Measurements from ENCODE around the gene INS.

INS gene

DNA sequence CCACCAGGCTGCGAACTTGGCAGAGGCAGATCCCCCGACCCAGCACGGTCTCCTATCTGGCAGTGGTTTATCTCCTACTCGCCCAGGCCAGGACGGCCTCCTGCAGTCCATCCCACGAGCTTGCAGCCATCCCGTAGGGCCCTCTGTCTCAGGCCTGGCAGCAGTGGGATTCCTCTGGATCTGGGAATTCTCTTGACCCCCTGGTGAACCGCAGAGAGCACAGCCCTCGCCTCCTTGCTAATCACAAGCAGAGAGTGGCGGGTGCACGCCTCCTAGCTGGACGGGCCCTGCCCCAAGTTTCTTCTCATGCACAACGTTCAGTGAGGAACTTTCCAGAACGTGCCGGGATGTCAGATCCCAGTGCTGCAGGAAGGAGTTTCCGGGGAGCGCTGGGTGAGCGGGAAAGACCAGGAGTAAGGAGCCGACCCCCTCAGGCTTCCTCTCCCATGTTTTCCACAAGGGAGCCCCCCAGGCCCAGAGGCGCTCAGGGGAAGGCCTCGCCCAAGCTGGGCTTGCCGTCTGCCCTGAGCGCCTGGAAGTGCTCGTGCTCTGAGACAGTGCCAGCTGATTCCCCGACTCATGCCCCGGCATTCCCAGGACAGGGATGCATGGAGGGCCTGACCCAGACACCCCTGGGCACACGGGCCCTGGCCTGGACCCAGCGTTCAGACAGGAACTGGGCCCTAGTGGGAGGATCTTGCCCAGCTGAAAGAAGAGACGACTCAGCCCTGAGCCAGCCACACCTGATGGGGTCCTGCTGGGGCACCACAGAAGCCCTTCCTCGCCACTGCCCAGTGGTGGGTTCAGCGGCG is 46.4 kb downstream of the INS start:
- DNase-seq (ENCODE audit: low read depth): no peak

DNA sequence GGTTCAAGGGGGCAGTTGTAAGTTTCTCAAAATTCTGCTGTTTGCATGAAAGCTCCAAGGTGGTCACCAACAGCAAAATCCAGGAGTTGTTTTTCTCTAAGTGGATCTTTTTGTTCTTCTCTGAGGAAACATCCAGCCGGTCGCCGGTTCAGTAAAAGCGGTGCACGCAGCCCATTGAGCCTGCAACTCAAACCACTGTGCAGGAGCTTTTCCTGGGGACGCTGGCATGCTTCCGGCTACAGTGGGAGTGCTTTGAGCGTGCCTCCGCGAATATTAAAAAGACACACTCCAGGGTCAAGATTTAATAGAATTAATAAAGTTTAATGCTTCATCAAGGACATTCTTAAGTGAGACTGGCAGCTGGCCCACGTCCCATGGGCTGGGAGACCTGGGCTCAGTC is 47.2 kb downstream of the INS start:
- no peak for DNase-seq (ENCODE audit: low read depth)

DNA sequence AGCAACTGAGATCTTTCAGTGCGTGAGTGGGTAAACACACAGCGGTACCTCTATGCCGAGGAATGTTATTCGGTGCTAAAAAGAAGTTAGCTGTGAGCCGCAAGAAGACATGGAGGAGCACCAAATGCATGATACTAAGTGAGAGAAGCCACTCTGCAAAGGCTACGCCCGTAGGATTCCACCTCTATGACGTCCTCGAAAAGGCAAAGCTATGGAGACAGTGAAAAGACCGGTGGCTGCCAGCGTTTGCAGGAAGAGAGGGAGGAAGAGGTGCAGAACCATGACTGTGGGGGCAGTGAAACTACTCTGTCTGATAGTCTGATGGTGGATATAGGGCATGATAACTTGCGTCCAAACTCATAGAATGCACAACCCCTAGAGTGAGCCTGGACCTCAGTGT is 50.5 kb downstream of the INS start:
- DNase-seq (ENCODE audit: low read depth): no peak

Data from stimulated activated CD4-positive, alpha-beta T cell treated with anti-CD3 and anti-CD28 coated beads, Interleukin-2, amount 100 ng/mL, for 4 hours (primary cell).